NCI-H2196 (cell line): ENCODE measurements around the gene PLEKHN1.

ENCODE experiments used
- DNase-seq: peaks from one replicate; lab custom pipeline; 2025; ENCODE audit not compliant: unreplicated experiment; lab: John Stamatoyannopoulos, UW

The PLEKHN1 gene, protein sequence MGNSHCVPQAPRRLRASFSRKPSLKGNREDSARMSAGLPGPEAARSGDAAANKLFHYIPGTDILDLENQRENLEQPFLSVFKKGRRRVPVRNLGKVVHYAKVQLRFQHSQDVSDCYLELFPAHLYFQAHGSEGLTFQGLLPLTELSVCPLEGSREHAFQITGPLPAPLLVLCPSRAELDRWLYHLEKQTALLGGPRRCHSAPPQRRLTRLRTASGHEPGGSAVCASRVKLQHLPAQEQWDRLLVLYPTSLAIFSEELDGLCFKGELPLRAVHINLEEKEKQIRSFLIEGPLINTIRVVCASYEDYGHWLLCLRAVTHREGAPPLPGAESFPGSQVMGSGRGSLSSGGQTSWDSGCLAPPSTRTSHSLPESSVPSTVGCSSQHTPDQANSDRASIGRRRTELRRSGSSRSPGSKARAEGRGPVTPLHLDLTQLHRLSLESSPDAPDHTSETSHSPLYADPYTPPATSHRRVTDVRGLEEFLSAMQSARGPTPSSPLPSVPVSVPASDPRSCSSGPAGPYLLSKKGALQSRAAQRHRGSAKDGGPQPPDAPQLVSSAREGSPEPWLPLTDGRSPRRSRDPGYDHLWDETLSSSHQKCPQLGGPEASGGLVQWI

GRCh38 chr1:966135-966703, at the start of gene PLEKHN1:
PLEKHN1 (plus strand) TSS chr1:966482; CDS start chr1:966532, 50 bp downstream.
- DNase-seq = no peak

DNA sequence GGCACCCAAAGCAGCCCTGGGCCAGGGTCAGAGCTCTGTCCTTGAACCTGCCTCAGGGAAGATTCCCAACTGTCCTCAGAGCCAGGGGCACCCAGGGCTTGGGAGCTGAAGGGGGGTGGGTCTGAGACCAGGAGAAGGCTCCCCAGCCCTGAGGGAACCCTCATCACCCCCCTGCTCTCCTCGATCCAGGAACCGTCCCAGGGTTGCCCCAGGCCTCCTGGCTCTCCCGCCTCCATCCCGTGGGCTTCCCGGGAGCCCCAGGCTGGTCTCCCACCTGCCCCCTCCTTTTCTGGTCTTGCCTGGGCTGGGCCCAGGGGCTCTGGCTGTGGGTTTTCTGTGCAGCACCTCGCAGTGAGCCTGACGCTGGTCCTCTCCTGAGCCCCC, 49.2 kb upstream of the PLEKHN1 start:
- DNase-seq = no peak

DNA sequence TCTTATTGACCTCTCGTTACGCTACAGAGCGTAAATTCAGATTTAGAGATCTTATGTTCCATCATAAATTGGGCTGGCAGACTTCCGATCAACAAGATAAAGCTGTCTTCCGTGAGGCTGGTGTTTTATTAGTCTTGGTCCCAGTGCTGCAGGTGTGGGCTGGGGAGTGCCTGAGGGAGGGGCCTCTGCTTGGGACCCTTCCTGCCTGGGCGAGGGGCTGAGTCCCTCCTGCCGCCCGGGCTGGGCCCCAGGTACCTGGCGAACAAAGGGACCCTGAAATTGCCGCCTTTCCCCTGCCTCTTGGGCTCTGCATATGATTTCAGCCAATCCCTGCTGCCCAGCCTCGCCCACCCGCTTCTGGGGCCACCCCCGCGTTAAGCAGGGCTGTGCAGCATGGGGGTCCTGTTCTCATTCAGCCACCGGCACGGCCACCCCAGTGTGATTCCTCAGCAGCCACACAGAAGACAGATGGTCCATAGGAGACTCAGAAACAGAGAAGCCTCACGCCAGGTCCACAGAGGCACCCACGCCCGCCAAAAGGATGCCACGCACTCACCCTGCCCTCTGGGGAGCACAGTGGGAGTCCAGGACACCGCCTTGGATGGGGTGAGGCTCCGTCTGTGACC, 48.7 kb upstream of the PLEKHN1 start:
- no peak for DNase-seq

GRCh38 chr1:918353-918752, 47.9 kb upstream of the PLEKHN1 start:
- DNase-seq = no peak

- no peak for DNase-seq
Observed at GRCh38 chr1:918843-919242, 47.4 kb upstream of the PLEKHN1 start.

- DNase-seq = no peak
Observed at GRCh38 chr1:919271-919872, 46.9 kb upstream of the PLEKHN1 start.

DNA sequence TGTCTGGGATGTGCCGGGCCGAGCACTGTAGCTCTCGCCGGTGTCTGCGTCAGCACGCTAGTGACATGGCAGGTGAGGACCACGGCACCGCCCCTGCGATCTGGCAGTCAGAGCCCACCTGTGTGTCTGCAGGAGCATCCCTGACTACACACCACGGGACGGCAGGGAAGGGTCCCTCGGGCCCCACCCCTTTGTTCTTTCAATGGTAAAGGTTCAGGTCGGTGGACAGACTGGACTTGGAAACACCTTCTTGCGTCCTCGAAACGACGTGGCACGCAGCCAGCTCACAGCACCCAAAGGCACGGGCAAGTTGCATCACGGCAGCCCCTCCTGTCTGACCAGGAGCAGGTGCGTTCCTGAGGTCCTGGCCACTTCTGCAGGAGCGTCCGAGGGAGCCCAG, 46.3 kb upstream of the PLEKHN1 start:
- peak; percentile 75 for DNase-seq

DNA sequence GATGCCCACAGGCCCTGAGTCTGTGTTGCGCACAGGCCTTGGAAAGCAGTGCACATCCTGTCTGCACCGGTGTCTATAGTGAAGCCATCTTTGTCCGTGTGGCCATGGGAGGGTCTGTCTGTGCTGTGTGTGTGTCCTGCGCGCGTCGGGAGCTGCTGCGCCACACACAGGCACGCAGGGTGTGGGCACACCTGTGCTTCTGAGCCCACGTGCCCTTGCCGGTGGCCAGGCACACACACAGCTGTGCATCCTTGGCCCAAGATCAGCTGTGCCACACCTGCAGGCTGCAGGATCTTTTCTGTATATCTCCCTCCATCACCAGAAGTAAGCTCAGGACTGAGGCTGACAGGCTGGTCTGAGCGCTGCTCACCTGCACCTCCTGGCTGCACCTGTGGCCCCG, 45.8 kb upstream of the PLEKHN1 start:
- DNase-seq = no peak

- DNase-seq = peak; percentile 80
Observed at GRCh38 chr1:921011-921837, 45.1 kb upstream of the PLEKHN1 start.

DNA sequence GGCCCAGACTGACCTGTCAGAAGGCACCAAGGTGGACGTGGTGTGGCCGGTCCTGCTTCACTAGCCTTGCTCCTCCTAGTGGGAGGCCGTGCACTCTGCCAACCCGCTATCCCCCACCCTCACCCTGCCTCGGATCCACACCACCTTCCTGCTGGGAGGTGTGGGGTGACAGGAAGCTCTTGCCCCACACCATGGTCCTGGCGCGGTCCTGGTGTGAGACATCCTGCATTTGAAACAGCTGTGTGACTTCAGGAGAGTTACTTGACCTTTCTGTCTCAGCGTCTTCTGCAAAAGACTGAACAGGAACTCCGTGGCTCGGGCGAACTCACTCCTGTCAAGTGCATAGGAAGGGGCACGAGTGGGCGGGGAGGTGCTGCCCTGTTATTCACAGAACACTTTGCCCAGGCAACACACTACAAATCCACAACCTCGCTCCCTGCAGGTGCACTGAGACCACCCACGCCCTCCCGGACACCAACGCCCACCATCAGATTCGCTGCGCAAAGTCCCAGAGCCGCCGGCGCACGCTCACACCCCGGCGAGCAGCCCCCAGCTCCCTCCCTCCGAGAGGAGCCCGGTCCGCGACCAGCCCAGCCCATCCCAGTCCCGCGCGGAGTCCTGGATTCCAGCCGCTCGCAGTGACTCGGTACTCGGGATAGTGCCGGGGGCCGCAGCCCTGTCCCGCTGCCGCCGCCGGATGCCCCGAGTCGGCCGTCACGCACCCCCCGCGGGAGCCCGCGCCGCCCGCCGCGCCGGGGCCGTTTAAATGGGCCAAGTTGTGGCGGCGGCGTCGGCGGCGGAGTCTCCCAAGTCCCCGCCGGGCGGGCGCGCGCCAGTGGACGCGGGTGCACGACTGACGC, 42.9 kb upstream of the PLEKHN1 start, which contains the start of gene SAMD11:
TSS of gene SAMD11 (plus strand) at position 793 of the 860 bp plus-strand sequence. CDS start 509 bp downstream, outside the sequence.
- DNase-seq = peak; percentile 86

DNA sequence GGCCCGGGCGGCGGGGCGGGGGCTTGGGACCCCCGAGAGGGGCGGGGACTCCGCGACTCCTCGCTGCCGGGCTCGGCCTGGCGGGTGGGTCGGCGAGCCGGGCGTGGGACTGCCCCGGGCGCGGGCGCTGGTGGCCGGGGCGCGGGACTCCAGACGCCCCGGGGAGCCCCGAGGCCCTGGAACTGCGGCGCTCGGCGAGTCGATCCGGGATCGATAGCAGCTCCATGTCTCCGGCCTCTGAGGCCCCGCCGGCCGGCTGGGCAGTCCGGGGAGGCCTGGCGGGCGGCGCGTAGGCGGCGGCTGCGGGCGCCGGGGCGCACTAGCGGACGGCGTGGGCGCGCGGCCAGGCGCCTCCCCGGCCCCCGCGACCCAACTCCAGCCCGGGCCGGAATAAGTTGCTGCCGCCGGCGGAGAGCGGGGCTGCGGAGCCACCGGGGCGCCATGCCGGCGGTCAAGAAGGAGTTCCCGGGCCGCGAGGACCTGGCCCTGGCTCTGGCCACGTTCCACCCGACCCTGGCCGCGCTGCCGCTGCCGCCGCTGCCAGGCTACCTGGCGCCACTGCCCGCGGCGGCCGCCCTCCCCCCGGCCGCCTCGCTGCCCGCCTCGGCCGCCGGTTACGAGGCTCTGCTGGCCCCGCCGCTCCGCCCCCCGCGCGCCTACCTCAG, 42.2 kb upstream of the PLEKHN1 start:
- DNase-seq = peak; percentile 36

DNA sequence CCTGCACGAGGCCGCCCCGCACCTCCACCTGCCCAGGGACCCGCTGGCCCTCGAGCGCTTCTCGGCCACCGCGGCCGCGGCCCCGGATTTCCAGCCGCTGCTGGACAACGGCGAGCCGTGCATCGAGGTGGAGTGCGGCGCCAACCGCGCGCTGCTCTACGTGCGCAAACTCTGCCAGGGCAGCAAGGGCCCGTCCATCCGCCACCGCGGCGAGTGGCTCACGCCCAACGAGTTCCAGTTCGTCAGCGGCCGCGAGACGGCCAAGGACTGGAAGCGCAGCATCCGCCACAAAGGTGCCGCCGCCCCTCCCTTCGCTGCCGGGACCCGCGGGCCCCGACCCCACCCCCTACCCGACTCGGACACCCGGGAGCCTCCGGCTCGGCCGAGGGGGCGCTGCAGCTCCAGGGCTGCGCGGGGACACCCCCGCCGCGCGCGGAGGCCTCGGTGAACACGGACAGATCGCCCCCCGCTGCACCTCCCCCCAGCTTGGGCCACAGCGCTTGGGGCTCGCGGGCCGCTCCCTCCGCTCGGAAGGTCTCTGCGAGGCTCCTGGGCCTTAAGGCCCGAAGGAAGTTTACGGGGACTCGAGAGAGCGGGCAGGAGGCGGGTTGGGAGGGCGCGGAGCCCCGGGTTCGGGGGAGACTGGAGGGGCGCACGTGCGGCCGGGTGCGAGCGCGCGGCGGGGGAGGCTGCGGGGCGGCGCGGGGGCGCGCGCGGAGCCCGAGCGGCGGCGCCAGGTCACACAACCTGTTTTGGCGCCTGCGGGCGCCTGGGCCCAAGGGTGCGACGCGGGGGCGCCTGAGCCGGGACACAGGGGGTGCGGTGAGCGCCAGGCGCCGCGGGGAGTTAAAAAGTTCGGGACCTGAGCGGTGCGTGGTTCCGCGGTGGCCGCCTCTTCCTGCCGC, 41.4 kb upstream of the PLEKHN1 start:
- peak; percentile 36 for DNase-seq

DNA sequence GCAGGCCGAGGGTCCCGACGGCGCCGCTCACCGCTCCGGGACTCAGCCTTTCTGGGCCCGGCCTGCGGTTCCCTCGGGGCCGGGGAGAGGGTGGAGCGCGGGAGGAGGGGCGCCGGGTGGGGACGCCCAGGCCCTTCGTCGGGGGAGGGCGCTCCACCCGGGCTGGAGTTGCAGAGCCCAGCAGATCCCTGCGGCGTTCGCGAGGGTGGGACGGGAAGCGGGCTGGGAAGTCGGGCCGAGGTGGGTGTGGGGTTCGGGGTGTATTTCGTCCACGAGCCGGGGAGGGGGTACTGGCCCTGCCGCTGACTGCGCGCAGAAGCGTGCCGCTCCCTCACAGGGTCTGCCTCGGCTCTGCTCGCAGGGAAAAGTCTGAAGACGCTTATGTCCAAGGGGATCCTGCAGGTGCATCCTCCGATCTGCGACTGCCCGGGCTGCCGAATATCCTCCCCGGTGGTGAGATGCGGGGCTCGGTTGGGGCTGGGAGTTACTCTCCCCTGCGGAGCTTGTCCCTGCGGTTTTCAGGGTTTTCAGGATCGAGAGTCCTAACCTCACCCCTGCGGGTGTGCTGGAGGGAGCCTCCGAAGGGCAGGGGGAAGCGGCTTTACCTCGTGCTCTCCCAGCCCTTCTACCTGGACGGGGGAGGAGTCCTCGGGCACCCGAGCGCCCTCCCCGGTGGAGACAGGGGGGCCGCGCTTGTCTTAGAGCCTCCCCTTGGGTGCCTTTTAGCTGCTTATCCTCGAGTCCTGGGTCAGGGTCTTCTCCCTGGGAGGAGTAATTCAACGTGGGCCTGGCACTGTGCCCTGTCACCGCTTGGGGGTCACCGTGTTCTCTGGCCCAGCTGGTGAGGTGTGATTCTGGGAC, 40.5 kb upstream of the PLEKHN1 start:
- DNase-seq = peak; percentile 39

DNA sequence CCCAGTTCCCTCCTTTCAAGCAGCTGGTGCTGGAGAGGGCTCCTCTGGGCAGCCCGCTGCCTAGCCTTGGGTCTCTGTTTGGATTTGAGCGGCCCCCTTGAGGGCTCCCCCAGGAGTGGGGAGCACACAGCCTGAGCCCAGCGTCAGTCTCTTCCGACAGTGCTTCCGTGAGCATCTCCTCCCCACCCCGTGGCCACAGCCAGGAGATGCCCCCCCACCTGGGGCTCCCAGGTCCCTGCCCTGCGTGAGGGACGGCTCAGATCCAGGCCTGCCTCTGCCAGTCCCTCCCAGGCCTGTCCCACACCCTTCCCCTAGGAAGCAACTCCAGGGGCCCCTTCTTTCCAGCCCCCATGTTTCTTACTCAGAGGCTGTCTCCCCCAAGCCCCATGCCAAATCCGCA, 39.0 kb upstream of the PLEKHN1 start:
- no peak for DNase-seq

DNA sequence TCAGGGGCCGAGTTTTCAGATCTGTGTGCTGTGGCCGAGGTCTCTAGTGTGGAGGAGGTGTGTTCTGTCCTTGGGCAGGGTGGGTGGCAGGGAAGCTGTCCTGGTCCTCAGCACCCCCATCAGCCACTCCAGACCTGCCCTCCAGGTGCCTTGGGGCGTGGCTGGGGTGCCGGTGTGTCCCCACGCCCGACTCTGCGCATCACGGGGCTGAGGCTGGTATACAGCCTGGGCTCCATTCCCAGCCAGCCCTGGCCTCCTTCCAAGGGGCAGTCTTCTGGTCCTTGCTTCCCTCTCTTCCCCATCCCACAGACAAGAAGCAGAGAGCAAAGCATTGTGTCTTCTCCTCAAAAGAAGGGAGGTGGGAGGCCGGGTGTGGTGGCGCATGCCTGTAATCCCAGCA, 38.5 kb upstream of the PLEKHN1 start:
- DNase-seq = no peak

GRCh38 chr1:928825-929661, 37.2 kb upstream of the PLEKHN1 start:
- no peak for DNase-seq
